LoVo (cell line): ENCODE data around the gene CDK5R2.
A peak's percentile ranks its signal among the peaks of the same experiment; 100 is the strongest.

ENCODE experiments used
- DNase-seq: peaks from one replicate; pipeline ENCODE4 v3.0.0-alpha.2; 2016; ENCODE audit warnings: low spot score

CDK5R2 gene

GRCh38 chr2:218990052-218990451, 30.6 kb downstream of the CDK5R2 start:
- DNase-seq, result no peak

GRCh38 chr2:218990612-218991011, 31.1 kb downstream of the CDK5R2 start:
- no peak for DNase-seq

DNA sequence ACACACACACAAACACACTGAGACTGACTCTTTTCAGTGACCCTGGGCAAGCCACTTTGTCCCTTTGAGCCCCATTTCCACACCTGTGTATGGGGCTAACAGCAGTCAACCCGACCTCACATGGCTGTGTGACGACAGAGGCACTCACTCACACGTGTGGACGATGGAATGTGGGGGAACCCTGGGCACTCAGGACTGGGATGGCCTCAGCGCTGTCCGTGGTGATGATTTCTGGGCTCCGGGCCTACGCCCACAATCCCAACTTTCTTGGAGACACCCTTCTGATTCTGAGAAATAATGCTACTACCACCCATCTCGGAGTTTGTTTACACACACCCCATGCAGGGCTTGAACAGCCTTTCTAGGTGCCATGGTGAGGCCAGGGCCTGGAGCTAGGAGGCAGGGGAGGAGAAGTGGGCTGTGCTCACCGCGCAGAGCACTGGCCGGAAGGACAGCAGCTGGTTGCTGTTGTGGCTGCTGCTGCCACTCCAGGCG, 32.3 kb downstream of the CDK5R2 start:
- DNase-seq, result no peak

GRCh38 chr2:218992196-218992595, 32.7 kb downstream of the CDK5R2 start:
- no peak for DNase-seq

DNA sequence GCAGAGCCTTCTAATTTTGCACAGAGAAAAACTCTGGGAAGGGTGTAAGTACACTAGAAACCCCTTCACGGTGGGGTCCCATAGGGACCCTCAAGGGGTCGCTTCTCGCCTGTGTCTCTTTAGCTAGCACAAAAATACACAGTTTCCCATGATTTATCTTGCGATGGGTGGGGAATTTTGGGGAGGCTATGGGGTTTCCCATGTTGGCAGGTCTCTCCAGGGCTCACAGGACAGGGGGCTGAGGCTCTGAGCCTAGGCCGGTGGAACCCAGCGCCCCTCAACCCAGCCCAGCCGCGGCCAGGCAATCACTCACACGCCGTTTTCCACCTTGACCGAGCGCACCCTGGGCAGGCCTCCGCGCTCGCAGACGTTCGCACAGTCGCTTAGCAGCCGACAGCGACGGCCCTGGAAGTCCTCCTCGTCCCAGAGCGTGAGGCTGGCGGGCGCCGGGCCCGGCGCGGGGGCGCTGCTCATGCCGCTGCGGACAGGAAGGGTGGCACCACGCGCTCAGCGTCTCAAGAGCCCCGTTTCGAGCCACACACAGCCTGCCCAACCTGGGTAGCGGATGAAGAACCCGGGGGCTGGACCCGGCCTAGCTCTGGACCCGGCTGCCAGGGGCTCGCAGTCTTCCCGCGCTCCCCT, 33.4 kb downstream of the CDK5R2 start:
- DNase-seq, result no peak

GRCh38 chr2:218993345-218994315, 34.2 kb downstream of the CDK5R2 start, which contains the start of gene CRYBA2:
TSS of gene CRYBA2 (minus strand) at chr2:218993422. CDS start at chr2:218993176, 246 bp downstream.
- no peak for DNase-seq

DNA sequence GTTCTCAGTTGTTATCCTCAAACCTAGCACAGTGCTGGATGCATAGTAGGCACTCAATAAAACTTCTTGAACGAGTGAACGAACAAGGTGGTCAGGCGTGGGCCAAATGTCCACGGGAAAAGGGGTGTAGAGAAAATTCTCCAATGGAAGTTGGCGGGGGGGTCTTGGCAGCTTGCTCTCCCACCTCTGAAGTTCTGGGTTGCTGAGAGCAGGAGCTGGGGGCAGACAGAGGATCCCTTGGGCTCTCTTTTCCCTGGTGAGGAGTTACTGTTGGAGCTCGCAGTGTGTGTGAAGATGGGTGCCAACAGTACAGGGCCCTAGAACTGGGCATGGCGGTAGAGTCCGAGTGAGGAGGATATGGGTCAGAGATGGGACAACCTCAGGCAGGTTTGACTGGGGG, 36.1 kb downstream of the CDK5R2 start:
- no peak for DNase-seq

GRCh38 chr2:218995972-218996711, 36.7 kb downstream of the CDK5R2 start:
- DNase-seq, result peak; percentile 91

DNA sequence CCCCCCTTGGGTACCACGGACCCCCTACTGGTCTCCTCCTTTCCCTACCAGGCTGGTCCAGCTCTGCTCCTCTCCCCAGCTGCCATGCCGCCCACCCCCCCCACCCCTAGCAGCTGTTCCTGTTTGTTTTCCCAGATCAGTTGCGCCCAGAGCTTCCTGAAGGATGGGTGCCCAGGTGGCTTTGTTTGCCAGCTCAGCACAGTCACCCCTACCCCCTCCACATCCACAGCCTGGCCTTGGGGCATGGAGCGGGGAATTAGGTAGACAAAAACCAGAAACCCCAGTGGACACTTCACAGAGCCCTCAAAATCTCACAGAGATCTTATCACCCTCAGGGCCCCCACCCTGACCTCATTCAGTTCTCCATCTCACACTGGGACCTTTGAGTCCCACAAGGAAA, 37.5 kb downstream of the CDK5R2 start:
- no peak for DNase-seq

- DNase-seq, result no peak
Observed at GRCh38 chr2:218997731-218998130, 38.3 kb downstream of the CDK5R2 start.

DNA sequence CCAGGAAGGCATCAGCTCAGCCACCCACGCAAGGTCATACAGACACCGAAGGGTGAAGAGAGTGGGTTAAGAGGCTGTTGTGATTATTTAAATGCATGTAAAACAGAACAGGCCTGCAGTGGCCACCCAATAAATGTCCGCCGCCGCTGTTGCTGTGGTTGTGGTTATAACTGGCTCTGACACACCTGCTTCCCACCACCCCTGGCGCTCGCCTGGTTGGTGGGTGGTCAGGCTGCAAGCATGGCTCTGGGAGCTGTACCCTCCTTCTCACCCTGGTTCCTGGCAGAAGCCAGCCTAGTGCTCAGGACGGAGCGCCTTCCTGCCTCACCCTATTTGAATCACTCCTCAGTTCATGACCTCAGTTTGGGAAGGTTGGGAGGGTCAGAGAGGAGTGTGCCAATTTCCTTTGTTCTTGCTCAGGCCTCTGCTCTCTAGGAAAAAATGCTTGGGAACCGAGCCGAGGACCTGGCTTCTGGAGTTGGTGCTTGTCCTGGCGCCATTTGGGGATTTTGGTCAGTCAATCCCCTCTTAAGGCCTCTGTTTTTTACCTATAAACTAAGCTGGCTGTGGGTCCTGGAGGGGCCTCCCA, 39.0 kb downstream of the CDK5R2 start:
- DNase-seq, result no peak

- no peak for DNase-seq
Observed at GRCh38 chr2:218999021-218999880, 39.8 kb downstream of the CDK5R2 start.

DNA sequence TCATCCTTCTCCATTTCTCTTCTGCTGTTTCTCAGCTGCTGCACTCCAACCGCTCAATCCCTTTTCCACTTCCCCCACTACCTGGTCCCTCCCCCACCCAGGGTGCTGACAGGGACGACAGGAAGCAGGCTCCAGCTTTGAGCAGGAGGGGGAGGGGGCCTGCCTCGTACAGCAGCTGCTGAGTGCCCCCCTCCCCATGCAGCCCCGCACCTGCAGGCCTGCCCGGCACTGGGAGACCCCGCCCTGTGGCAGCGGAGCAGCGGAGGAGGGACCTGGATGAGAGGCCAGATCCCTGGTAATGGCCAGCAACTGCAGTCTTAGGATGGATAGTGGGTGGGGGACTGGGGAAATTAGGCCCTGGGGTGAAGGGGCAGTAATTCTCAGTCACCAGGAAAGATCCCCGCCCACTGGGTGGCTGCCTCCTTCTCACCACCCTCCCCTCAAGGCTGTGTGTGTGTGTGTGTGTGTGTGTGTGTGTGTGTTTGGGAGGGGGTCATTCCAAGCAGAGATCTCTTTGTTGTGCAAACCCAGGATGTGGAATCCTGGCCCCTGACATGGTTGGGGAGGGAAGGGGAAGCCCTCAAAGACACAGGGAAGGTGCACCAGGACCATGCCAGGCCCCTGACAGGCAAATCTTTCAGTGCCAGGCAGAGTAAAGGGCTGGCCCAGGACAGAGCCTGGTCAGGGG, 40.6 kb downstream of the CDK5R2 start:
- DNase-seq, result no peak

- DNase-seq, result no peak
Observed at GRCh38 chr2:219000569-219000960, 41.1 kb downstream of the CDK5R2 start.

GRCh38 chr2:219001100-219001576, 41.7 kb downstream of the CDK5R2 start:
- DNase-seq, result no peak

DNA sequence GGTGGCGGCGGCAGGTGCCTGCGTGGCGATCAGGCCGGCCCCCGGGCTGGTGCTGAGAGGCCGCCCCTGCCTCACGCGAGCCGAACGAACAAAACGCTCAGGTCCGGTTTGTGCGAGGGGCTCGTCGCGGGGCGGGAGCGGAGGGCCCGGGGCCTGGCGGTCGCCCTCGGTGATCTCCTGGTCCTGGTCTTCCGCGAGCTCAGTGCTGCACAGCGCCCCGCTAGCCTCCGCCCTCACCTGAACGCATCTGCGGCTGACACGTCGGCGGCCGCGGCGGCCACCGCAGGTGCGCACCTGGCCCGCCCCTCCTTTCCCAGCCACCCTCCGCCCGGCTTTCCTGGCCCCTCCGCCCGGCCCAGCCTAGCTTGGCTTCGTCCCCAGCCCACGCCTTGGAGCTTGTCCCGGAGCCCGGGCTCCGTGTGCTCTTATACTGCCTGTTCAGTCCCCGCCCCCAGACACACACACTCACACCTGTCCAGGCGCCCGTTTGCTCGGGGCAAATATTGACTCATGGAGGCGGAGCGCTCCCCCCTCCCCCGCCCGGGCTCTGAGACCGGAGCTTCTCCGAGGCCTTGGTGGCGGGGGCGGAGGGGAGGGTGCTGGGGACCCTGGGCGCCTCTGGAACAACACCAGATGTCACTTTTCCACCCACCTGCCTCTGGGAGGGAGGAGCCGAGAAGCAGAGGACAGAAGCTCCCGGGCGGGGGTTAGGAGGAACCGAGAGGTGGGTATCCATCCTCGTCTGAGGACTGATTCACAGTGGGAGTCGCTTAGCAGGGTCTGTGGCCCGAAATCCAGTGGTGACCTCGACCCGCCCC, 42.3 kb downstream of the CDK5R2 start:
- DNase-seq, result peak; percentile 88

DNA sequence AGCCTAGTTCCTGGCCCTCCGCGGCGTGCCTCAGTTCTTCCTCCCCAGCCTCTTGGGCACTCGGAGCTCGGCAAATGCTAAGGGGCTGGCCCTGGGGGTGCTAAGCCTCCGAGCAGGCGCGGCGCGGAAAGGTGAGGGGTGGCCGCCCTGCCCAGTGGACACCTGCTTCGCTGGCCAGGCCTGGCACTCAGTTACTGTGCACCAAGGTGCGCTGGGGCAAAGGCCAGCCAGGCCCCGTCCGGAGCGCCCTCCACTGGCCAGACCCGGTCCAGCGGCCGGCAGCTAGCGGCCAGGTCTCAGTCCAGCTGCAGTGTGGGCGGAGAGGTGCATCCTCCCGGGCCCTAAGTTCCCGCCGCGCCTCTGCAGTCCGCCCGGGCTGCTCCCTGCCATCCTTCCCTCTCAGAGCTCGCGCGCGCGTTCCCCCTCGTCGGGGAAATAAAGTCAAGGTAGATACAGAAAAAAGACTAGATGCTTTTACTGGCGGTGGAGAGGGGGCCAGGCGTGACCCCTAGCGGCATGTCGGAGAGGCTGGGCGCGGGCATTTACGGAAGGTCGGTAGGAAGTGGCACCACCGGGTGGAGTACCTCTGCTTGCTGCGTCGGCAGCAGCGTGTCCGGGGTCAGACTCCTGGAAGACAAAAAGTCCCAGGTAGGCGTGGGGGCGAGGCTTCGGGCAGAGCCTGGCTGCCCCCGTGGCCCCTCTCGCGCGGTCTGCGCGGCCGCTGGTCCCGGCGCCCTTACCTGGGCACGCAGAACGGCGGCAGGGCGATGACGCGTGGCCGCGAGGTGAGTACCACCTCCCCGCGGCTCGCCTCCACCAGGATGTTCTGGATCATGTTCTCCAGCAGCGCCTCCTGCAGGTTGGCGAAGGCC, 43.2 kb downstream of the CDK5R2 start:
- peak; percentile 30 for DNase-seq

DNA sequence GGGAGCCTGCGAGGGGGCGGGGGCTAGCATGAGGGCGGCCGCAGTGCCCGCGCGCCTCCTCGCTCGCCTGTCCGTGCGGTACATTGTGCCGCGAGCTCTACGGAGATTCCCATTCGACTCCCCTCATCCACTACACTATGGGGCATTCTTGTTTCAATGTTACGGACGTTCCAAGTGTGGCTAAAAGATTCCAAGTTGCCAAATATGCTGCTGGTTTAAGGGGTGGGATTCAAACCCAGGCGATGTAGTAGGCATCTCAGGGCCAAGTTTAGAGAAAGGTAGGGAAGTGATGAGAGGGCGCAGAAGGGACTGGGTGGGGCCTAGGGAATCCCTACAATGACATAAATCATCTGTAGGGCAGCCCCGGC, 43.8 kb downstream of the CDK5R2 start:
- no peak for DNase-seq
